Astrocyte of the cerebellum (primary cell): ENCODE results near the gene SGMS2.

Experiments
- DNase-seq: peaks from one replicate; pipeline ENCODE4 v3.0.0-alpha.2; 2011; ENCODE audit warnings: low read depth
- H3K4me3 ChIP-seq: 2 replicates; pipeline ENCODE4 v1.5.1; 2011; ENCODE audit warnings: mild to moderate bottlenecking, low read depth, low read length, moderate library complexity
- CTCF ChIP-seq: IDR thresholded peaks from 2 replicates; pipeline ENCODE4 v1.5.1; 2012; ENCODE audit warnings: low read length, low read depth, moderate library complexity, mild to moderate bottlenecking; ENCODE audit errors: missing control alignments
- in situ Hi-C: cut with HindIII; loops from 2 replicates; pipeline ENCODE4 v1.10.0; 2017; ENCODE audit warnings: low sequenced_read_pairs

The SGMS2 gene

GRCh38 chr4:107930821-107931774 lies 106.4 kb downstream of the SGMS2 start, which contains the start of gene CYP2U1:
CYP2U1 (plus strand) TSS chr4:107931549; CDS start chr4:107931644, 95 bp downstream.
- TF ChIP-seq CTCF: no peak
- H3K4me3 ChIP-seq: peak within 1 kb of the TSS; percentile 52
- no peak for DNase-seq
- in situ Hi-C loops: no loop called here

- no peak for DNase-seq
- in situ Hi-C loops: no loop called here
- H3K4me3 ChIP-seq: peak overlapping the region; percentile 52
- no peak for TF ChIP-seq CTCF
Measured at GRCh38 chr4:107931775-107932321, 107.1 kb downstream of the SGMS2 start.

- no peak for TF ChIP-seq CTCF
- in situ Hi-C loops: no loop called here
- H3K4me3 ChIP-seq: no peak overlapping the region
- DNase-seq: no peak
Measured at GRCh38 chr4:107935246-107935645, 110.5 kb downstream of the SGMS2 start.

GRCh38 chr4:107937040-107937439 lies 112.3 kb downstream of the SGMS2 start:
- no peak for TF ChIP-seq CTCF
- no peak overlapping the region for H3K4me3 ChIP-seq
- DNase-seq: no peak
- in situ Hi-C loops: no loop called here

GRCh38 chr4:107939307-107939706 lies 114.6 kb downstream of the SGMS2 start:
- TF ChIP-seq CTCF: no peak
- DNase-seq: no peak
- in situ Hi-C loops: no loop called here
- no peak overlapping the region for H3K4me3 ChIP-seq

GRCh38 chr4:107945809-107946208 lies 121.1 kb downstream of the SGMS2 start:
- TF ChIP-seq CTCF: no peak
- no peak for DNase-seq
- no peak overlapping the region for H3K4me3 ChIP-seq
- in situ Hi-C loops: no loop called here
